HG02970 (cell line): ENCODE results near the gene CST9.

ENCODE experiments used
- ATAC-seq: cut with Tn5 transposase; IDR thresholded peaks from one replicate; pipeline ENCODE4 v1.9.1; 2021; ENCODE audit warnings: mild to moderate bottlenecking, moderate library complexity, moderate number of reproducible peaks; ENCODE audit not compliant: unreplicated experiment, low FRiP score

Gene CST9

DNA sequence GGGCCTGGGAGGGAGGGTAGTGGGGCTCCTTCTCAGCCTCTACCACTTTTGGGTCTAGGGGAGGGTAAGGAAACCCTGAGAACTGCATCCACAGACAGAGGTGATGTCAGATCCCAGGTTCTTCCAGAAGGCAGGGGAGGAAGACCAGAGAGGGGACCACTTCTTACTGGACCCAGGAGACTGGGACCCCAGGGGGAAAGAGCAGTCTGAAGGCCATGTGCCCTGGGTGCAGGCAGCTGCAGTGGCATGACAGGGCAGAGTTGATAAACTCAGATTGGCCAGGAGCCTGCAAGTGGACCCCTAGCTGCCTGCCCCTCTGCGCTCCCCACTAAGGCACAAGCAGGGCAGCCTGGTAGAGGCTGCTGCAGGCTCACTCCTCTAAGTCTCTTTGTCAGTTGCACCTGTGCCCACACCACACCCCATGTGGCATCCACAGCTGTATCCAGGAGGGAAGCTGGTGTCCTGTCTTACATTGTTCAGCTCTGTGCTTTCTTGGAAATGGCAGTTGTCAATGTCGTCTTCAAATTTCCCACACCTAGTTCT is 40.1 kb downstream of the CST9 start:
- ATAC-seq: no peak

DNA sequence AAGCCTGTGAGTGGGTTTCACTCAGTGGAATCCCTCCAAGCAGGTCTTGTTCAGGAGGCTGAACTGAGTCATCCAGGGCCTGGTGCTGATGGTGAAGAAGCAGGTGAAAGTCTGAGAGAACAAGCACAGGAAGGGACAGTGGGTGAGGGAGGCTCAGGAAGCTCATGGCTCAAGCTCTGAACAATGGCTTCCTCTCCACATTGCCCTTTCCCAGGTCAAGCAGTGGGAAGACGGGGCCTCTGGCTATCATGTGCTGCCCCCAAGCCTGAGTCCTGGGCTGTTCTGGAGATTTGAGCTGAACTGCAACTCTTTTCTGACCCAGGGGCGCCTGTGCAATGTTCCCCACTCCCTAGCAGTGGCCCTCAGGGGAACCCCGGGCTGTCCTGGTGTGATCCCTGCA is 40.8 kb downstream of the CST9 start:
- no peak for ATAC-seq

DNA sequence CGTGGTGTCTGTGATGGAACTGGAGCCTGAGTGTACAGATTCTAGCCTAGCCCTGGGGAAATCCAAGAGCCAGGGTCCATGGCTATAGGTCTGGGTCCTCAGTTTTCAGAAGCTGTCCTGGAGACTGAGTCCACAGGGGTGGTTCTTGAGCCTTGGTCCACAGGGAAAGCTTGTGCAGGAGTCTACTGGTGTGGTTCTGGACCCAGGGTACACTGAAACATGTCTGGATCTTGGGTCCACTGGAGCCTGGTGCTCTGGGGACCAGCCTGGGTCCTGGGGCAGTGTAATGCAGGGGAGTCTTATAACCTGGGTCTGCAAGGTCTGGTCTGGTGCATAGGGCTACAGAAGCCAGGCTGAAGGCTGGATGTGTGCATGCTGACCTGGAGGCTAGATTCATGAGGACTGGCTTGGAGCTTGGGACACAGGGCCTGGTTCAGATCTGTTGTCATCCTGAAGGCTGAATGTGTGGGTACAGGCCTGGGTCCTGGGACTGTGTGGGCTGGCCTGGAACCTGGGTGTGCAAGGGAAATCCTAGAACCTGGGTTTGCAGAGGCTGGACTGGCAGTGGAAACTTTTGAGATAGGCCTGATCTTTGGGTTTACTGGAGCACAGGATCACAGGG is 42.9 kb downstream of the CST9 start:
- ATAC-seq: no peak

DNA sequence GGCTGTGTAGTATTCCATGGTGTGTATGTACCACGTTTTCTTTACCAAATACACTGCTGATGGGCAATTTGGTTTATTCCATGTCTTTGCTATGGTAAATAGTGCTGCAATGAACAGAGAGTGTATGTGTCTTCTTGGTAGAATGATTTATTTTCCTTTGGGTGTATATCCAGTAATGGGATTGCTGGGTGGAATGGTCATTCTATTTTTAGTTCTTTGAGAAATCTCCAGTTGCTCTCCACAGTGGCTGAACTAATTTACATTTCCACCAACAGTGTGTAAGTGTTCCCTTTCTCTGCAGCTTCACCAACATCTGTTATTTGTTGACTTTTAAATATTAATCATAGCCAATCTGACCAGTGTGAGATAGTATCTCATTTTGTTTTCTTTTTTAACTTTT is 51.3 kb downstream of the CST9 start:
- no peak for ATAC-seq
